ENCODE data around the gene CCDC40. TPM values are rescaled to one million over a fixed set of nuclear protein-coding genes. Genes with fewer than 3 reads are reported as not detected.

CCDC40 gene
- total and polyA plus RNA-seq, 2 of the 13 experiments (the other 11 are each of a cell fraction or from before 2014, with no cell fraction given): 4.1 to 5.5 TPM

DNA sequence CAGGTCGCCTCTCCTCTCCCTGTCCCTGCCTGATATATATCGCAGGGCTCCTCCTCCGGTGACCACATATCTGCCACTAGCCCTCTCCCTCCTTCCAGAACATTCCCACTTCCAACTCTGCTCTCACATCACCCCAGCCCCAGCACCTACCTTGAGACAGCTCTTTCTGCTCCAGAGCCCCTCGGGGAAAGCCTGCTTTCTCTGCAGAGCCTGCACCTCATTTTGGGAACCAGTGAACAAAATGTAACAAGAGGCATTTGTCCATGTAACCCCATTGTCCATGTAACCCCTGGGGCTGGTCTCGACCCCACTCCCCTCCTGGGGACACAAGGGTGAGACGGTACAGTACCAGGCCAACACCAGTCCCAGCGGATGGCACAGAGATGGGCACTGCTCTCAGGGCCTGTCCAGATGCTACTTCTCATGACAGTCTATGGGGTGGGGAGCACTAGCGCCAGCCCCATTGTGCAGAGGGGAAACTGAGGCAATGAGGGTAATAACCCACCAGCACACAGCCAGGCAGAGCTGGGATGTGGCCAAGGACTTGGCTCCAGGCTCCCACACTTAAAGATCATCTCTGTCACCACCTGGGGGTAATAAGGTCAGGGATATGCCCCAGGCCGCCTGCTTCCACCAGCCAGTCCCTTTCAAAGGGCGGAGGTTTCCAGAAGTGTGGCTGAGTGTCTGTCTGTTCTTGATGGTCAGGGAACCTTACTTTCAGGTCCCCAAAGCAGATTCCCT is 43.6 kb upstream of the CCDC40 start (continued):
- TF ChIP-seq, protein P1, sequence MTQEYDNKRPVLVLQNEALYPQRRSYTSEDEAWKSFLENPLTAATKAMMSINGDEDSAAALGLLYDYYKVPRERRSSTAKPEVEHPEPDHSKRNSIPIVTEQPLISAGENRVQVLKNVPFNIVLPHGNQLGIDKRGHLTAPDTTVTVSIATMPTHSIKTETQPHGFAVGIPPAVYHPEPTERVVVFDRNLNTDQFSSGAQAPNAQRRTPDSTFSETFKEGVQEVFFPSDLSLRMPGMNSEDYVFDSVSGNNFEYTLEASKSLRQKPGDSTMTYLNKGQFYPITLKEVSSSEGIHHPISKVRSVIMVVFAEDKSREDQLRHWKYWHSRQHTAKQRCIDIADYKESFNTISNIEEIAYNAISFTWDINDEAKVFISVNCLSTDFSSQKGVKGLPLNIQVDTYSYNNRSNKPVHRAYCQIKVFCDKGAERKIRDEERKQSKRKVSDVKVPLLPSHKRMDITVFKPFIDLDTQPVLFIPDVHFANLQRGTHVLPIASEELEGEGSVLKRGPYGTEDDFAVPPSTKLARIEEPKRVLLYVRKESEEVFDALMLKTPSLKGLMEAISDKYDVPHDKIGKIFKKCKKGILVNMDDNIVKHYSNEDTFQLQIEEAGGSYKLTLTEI (CRISPR knock-in tag; conservative IDR thresholded peaks at IDR 0.05): no peak
- no peak for TF ChIP-seq ZNF124 (CRISPR knock-in tag; IDR thresholded peaks at IDR 0.05)
- TF ChIP-seq ZBTB8A (CRISPR knock-in tag; IDR thresholded peaks at IDR 0.05; ENCODE audit: borderline replicate concordance, low read depth): no peak
- TF ChIP-seq ZNF333 (CRISPR knock-in tag; IDR thresholded peaks at IDR 0.05; ENCODE audit: borderline replicate concordance): no peak
- TF ChIP-seq HNRNPH1 (optimal IDR thresholded peaks at IDR 0.05; ENCODE audit: low read depth, low read length): peak; percentile 68
- no peak for TF ChIP-seq DMAP1 (CRISPR knock-in tag; IDR thresholded peaks at IDR 0.05)
- 0 out of 2 replicates have a peak, but pooled peaks have one; percentile 5 for TF ChIP-seq ZNF230 (CRISPR knock-in tag; IDR thresholded peaks at IDR 0.05)
- 0 out of 2 replicates have a peak, but pooled peaks have one; percentile 16 for TF ChIP-seq YEATS2 (CRISPR knock-in tag; IDR thresholded peaks at IDR 0.05; ENCODE audit: borderline replicate concordance)
- no peak; the same call in 1 of the 2 replicates for TF ChIP-seq GTF3A (CRISPR knock-in tag; conservative IDR thresholded peaks at IDR 0.05)
- TF ChIP-seq, protein P2, sequence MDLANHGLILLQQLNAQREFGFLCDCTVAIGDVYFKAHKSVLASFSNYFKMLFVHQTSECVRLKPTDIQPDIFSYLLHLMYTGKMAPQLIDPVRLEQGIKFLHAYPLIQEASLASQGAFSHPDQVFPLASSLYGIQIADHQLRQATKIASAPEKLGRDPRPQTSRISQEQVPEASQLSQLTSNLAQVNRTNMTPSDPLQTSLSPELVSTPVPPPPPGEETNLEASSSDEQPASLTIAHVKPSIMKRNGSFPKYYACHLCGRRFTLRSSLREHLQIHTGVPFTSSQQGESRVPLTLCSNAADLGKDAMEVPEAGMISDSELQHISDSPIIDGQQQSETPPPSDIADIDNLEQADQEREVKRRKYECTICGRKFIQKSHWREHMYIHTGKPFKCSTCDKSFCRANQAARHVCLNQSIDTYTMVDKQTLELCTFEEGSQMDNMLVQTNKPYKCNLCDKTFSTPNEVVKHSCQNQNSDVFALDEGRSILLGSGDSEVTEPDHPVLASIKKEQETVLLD (CRISPR knock-in tag; IDR thresholded peaks at IDR 0.05; ENCODE audit: low read depth): 0 out of 2 replicates have a peak, but pooled peaks have one; percentile 12
- peak; percentile 9; the same call in 1 of the 2 replicates for TF ChIP-seq AHR (CRISPR knock-in tag; IDR thresholded peaks at IDR 0.05)
- peak; percentile 52; the same call in 1 of the 2 replicates for TF ChIP-seq BATF2 (CRISPR knock-in tag; IDR thresholded peaks at IDR 0.05)
- TF ChIP-seq ZBTB10 (CRISPR knock-in tag; IDR thresholded peaks at IDR 0.05; ENCODE audit: borderline replicate concordance): no peak; the same call in 1 of the 2 replicates
- TF ChIP-seq POLR2G (IDR thresholded peaks at IDR 0.05; ENCODE audit: low read depth, low read length): peak; percentile 59; the same call in 1 of the 2 replicates
- TF ChIP-seq SRY (CRISPR knock-in tag; IDR thresholded peaks at IDR 0.05): no peak
- TF ChIP-seq AGO2 (optimal IDR thresholded peaks at IDR 0.05; ENCODE audit: low read depth, low read length): peak; percentile 74
- TF ChIP-seq HOXA9 (CRISPR knock-in tag; IDR thresholded peaks at IDR 0.05; ENCODE audit: borderline replicate concordance): peak; percentile 87
- TF ChIP-seq ZNF564 (CRISPR knock-in tag; IDR thresholded peaks at IDR 0.05): no peak
- no peak for TF ChIP-seq JUNB (CRISPR knock-in tag; IDR thresholded peaks at IDR 0.05; ENCODE audit: borderline replicate concordance)
- TF ChIP-seq ZNF737 (CRISPR knock-in tag; IDR thresholded peaks at IDR 0.05; ENCODE audit: borderline replicate concordance): no peak; the same call in 1 of the 2 replicates
- TF ChIP-seq CEBPG (CRISPR knock-in tag; IDR thresholded peaks at IDR 0.05): no peak
- peak; percentile 24; the same call in 1 of the 2 replicates for TF ChIP-seq ZBTB26 (CRISPR knock-in tag; IDR thresholded peaks at IDR 0.05; ENCODE audit: borderline replicate concordance)
